NCI-H524 (cell line): Measurements from ENCODE around the gene COX6A2.
A peak's percentile ranks its signal among the peaks of the same experiment; 100 is the strongest.

Experiments used
- DNase-seq, 2 experiments: peaks; one replicate each; lab custom pipeline; 2025; lab: John Stamatoyannopoulos, UW

Gene COX6A2

DNA sequence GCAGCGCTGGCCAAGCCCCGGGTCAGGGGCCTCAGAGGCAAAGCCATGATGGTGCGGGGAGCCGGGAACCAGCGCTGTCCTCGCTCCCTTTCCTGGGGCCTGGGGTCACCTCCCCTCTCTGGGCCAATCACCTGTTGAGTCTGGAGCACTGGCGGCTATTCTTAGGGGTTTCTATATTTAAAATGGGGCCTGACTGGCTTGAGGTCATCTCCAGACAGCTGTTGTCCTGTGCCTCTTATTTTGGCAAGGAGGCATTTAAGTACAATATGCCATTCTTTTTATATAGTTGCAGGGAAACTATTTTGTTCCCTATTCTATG is at the start of gene COX6A2:
TSS of gene COX6A2 (minus strand) at position 82 of the 319 bp plus-strand sequence. CDS start at position 47, 35 bp downstream.
- DNase-seq: no peak

DNA sequence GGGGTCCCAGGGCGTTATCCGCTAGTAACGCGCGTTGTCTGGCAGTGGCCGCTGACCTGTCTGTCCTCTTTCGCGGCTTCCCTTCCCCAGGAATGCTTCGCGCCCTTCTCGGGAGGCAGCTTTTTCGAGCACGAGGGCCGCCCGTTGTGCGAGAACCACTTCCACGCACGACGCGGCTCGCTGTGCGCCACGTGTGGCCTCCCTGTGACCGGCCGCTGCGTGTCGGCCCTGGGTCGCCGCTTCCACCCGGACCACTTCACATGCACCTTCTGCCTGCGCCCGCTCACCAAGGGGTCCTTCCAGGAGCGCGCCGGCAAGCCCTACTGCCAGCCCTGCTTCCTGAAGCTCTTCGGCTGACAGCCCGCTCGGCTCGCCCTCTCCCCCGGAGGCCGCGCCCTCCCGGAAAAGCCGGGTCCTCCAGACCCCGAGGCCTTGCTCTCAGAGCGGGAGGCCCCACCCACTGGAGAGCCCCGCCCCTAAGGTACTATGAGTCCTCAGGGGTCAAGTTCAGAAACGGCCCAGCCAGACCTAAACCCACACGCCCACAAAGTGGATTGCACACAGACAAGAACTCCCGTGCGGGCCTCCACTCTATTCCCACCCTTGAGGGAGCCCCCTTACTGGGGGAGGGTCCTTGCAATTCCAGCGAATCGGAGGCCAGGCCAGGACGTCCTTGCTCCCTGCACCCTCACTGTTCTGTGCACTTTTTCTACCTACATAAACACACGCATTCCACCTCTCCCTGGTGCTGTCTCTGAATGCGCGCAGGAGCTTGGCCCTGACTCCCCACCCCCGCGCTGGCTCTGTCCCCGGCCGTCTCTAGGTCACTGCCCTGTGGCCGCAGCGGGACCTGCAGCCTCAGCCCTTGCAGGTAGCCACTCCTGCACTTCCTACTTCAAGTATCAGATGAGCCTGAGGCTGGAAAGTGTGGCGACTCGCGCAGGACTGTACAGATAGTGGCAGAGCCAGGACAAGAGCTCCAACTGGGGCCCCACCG is 49.4 kb upstream of the COX6A2 start:
- DNase-seq: no peak

DNA sequence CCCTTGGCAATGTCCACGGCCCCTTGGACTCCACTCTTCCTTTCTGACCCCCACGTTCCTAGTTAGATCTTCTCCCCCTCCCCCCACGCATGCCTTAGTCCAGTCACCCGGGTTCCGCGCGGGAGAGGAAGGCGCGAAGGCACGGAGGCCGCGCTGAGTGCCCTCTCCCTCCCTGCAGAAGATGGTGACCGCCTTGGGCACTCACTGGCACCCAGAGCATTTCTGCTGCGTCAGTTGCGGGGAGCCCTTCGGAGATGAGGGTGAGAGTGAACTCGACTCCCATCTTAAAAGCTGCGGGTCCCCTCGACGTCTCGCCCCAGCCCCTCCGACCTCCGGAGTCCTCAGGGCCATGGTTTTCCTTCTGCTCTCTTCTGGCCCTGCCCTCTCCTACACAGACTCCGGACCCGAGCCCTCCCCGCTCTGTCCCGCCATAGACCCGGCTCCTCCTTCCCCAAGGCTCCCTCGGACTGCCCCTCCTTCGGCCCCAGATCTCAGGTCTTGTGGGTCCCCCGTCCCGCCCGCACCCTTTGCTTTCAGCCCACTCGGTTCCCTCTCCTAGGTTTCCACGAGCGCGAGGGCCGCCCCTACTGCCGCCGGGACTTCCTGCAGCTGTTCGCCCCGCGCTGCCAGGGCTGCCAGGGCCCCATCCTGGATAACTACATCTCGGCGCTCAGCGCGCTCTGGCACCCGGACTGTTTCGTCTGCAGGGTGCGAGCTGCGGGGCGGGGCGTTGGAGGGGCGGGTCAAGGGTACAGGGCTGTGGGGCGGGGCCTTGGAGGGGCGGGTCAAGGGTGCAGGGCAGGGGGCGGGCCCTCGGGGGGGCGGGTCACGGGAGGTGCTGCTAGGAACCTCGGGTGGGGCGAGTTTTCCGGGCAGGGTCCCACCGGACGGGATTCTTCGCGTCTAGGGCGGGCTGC is 48.4 kb upstream of the COX6A2 start:
- no peak for DNase-seq

DNA sequence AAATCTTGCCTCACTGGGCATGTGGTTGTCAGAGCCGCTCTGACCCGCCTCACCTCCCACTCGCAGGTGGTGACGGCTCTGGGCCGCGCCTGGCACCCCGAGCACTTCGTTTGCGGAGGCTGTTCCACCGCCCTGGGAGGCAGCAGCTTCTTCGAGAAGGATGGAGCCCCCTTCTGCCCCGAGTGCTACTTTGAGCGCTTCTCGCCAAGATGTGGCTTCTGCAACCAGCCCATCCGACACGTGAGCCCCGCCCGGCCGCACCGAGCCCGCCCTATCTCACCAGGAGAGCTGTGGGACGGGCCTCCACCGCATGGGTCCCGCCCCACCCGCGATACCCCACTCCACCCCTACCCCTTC is 47.8 kb upstream of the COX6A2 start:
- DNase-seq: no peak

DNA sequence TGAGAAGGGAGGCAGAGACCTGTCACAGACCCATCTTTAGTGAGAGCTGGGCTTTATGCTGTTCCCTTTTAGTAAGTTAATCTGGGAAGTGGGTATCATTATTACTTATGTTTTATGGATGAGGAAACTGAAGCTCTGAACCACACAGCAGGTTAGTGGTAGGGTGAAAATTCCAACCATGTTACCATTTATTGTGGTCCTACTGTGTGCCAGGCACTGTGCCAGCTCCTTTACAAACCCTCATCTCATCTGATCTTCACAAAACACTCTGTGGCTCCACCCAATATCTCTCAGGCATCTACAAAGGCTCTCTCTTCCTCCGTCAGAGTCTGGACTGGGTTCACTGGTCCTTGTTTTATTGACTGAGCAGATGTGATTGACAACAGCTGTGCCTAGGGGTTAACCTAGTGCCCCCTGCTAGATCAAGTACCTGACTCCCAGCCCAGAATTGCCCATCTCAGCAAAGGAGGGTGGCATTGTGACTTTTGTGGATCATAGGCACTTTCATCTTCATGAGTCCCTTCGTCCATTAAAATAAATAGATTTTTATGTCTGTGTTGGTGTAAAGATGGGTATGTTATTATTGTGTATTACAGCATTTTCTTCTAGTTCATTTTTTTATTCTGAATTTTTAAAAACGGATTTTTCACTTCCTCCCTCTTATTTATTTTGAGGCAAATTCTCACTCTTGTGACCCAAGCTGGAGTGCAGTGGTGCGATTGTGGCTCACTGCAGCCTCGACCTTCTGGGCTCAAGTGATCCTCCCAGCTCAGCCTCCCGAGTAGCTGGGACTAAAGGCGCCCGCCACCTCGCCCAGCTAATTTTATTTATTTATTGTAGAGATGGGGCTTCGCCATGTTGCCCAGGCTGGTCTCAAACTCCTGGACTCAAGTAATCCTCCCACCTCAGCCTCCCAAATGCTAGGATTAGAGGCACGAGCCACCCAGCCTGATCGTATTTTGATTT is 46.9 kb upstream of the COX6A2 start:
- no peak for DNase-seq

DNA sequence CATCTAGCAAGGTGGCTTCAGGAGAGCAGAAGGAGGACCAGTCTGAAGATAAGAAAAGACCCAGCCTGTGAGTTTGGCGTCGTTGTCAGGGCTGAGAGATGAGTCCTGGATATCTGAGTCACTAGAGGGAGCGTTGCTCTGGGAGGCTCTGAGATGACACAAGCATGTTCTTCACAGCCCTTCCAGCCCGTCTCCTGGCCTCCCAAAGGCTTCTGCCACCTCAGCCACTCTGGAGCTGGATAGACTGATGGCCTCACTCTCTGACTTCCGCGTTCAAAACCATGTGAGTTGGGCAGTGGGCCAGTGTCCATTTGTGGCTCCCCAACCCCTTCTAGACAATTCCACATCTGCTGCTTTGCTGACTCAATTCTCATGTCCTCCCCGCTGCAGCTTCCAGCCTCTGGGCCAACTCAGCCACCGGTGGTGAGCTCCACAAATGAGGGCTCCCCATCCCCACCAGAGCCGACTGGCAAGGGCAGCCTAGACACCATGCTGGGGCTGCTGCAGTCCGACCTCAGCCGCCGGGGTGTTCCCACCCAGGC is 46.1 kb upstream of the COX6A2 start:
- DNase-seq: no peak

DNA sequence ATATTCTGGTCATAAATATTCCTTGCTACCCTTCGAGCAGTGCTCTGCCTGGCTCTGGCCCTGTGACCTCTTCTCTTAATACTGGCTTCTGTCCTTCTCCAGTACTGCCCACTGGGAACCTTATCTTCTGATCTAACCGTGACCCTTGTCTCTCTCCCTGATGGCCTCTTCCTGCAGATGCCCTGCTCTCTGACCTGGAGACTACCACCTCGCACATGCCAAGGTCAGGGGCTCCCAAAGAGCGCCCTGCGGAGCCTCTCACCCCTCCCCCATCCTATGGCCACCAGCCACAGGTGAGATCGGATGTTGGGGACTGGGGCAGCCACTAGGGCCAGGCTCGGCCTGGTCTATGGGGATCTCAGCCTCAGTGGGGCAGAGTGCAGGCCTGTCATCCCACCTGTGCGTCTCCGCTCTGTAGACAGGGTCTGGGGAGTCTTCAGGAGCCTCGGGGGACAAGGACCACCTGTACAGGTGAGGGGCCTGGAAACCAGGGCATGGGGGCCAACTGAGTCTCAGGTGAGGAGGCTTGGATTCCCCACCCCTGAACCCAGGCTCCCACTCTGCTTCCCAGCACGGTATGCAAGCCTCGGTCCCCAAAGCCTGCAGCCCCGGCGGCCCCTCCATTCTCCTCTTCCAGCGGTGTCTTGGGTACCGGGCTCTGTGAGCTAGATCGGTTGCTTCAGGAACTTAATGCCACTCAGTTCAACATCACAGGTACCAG is 45.3 kb upstream of the COX6A2 start:
- no peak for DNase-seq

DNA sequence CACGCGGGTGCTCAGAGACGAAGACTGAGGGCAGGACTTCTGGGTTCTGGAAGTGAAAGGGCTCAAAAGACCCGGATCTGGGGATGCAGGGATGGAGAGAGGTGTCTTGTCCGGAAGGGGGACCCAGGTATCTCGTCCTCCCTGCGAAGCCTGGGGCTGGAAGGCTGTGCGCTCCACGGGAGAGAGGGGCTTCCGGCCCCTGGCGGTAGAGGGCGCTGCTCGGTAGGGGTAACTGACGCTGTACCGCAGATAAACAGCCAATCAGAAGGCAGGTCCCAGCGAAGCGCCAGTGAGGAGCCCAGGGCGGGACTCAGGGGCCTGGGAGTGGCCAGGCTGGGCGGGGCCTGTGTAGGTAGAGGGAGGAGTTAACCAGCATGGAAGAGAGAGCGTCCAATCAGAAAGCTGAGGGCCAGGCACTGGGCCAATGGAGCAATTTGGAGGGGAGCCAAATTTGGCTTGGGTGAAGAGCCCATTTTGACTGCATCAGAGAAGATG is 44.6 kb upstream of the COX6A2 start:
- DNase-seq: peak; percentile 31 to 63

DNA sequence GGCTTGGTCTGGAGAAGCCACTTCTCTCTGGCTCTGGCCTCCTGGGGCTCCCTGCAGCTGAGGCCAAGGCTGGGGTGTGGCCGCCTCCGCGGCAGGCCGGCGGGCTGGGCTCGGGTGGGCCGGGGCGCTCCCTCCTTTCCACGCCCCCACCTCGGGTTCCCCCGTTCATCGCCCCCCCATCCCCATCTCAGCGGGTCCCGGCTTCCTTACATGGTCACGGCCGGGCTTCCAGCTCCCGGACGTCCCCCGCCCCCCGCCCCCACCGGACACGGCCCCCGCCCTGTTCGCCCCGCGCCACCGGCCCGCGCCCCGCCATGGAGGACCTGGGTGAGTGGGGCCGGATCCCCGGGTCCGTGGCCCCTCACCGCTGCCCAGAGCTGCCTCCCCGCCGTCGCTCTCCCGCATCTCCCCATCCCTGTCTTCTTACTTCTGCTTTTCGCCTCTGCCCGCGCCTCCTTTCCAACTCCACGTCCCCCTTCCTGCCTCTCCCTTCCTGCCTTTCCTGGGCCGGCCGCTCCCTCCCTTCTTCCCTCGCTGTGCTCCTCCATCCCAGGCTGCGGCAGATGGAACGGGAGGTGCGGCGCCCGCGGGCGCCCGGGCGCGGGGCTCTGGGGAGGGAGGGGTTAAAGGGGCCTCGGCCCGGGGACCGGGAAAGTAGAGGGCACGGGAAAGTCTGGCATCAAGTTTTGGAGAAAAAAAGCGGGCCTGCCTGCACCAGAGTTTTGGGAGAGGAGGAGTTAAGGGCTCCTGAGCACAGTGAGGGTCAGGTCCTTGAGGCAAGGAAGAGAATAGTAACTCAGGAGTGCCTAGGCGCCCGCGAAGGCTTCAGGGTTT is 43.9 kb upstream of the COX6A2 start, which contains the start of gene TGFB1I1:
TSS of gene TGFB1I1 (plus strand) at position 278 of the 834 bp plus-strand sequence. CDS start at position 315, 37 bp downstream.
- DNase-seq: peak in 1 of 2 experiments; percentile 36

DNA sequence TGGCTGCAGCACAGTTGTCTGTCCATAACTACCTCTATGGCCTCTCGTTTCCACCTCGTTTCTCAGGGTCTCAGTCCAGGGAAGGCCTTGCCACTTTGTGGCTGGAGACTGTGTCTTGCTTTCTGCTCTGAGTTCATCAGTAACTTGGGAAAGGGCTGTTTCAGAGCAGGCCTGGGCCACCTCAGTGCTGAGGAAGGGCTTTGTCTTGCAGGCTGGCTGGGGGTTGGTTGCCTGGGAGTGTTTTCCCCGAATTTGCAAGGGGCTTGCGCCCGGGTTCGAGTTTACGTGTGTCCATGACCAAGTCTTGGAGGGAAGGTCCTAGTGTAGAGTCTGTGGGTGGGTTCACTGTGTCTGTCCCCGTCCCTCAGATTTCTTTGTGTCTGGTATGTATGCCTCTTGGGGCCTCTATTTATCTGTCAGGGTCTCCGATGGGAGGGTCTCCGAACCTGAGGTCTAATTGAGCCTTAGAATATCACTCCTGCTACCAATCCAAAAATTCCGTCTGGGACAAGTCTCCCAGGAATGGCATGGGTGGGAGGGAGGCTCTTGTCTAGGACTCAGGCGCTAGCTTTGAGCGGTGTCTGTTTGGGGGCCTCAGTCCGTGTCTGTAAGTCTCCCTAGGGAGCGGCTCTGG is 43.2 kb upstream of the COX6A2 start:
- peak in 1 of 2 experiments; percentile 35 for DNase-seq

DNA sequence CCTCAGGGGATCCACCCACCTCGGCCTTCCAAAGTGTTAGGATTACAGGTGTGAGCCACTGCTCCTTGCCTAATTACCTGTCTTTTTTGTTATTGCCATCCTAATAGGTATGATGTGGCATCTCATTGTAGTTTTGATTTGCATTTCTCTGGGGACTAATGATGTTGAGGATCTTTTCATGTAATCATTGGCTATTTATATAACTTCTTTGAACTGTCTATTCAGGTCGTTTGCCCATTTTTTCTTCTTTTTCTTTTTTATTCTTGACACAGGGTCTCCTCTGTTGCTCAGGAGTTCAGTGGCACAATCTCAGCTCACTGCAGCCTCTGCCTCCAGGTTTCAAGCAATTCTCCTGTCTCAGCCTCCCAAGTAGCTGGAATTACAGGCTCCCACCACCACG is 42.5 kb upstream of the COX6A2 start:
- no peak for DNase-seq

DNA sequence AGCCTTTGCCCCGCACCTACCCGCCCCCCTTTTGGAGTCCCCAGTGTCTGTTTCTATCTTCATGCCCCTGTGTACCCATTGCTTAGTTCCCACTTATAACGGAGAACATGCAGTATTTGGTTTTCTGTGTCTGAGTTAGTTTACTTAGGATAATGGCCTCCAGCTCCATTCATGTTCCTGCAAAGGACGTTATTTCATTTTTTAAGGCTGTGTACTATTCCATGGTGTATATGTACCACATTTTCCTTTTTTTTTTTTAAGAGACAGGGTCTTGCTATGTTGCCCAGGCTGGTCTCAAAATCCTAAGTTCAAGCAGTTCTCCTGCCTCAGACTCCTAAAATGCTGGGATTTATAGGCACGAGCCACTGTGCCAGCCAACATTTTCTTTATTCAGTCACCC is 39.7 kb upstream of the COX6A2 start:
- no peak for DNase-seq

DNA sequence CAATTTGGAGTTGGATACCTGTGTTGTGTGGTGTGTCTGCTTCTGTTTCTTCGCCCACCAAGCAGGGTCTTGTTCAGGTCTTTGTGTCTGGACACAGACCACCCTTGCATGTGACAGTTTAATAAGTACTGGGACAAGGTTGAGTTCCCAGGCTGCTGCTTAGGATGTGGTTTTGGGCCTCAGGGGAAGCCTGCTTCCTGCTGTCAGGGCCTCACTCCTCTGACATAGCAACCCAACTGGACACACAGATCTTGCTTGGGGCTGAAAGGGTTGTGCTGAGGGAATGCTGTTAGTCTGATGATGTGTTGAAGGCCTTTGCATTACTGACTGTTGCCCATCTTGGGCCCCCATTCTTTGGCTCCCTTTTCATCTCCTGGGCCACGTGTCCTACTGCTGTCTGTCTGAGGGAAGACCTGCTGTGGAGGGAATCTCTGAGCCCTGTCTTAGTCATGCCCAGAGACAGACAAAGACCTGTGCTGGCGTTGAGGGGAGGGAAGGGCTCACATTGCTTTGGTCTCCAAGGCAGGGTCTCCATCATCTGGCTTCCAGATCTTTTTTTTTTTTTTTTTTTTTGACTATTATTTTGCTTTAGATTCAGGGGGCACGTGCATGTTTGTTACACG is 39.1 kb upstream of the COX6A2 start:
- no peak for DNase-seq

DNA sequence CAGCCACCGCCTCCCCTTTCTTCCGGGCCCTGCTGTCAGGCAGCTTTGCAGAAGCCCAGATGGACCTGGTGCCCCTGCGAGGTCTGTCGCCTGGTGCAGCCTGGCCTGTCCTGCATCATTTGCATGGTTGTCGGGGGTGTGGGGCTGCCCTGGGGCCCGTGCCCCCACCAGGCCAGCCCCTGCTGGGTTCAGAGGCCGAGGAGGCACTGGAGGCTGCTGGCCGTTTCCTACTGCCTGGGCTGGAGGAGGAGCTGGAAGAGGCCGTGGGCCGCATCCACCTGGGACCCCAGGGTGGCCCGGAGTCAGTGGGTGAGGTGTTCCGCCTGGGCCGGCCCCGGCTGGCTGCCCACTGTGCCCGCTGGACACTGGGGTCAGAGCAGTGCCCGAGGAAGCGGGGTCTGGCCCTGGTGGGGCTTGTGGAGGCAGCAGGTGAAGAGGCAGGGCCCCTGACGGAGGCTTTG is 38.3 kb upstream of the COX6A2 start:
- no peak for DNase-seq

DNA sequence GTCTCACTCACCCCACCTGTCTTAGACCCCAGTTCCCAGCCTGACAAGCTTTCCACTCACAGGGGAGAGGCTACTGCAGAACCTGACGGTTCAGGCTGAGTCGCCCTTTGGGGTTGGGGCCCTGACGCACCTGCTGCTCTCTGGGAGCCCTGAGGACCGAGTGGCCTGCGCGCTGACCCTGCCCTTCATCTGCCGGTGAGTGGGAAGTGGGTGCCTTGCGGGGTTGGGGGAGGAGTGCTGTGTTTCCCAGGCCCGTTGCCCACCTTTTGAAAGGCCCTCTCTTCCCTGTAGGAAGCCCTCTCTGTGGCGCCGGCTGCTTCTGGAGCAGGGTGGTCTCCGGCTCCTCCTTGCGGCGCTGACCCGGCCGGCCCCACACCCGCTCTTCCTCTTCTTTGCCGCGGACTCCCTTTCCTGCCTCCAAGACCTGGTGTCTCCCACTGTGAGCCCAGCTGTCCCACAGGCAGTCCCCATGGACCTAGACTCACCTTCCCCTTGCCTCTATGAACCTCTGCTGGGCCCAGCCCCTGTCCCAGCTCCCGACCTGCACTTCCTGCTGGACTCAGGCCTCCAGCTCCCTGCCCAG is 37.7 kb upstream of the COX6A2 start:
- DNase-seq: no peak

DNA sequence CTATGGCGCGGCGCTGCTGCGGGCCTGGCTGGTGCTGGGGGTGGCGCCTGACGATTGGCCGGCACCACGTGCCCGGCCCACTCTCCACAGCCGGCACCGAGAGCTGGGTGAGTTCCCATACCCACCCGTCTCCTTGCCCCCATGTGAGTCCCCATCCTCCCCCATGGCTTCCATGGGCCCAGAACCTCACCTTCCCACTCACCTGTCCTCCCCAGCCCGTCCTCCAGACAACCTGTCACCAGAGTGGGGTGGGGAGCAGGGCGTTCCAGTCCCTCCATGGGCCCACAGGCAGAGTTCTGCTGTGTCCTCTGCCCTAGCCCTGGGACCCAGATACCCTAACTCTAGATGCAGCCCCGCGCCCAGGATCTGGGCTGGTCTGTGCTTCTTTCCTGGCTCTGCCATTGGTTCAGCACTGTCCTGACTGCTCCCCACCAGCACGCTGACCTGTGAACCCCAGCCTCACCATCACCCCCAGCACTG is 36.7 kb upstream of the COX6A2 start:
- DNase-seq: no peak

DNA sequence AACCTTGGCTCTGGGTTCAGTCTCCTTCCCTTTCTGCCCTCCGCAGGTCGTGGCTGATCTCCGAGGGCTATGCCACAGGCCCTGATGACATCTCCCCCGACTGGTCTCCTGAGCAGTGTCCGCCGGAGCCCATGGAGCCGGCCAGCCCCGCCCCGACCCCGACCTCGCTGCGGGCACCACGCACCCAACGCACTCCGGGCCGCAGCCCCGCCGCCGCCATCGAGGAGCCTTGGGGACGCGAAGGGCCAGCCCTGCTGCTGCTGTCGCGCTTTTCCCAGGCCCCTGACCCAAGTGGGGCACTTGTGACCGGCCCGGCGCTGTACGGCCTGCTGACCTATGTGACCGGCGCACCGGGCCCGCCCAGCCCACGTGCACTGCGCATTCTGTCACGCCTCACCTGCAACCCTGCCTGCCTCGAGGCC is 36.2 kb upstream of the COX6A2 start:
- DNase-seq: no peak
